ENCODE data around the gene SLITRK5. TPM values are rescaled to one million over a fixed set of nuclear protein-coding genes. Genes with fewer than 3 reads are reported as not detected.

SLITRK5 gene
- total RNA-seq, 3 donors from 2014 or later (not counting 1 experiment from before 2014, with no cell fraction given) = 0.02 to 0.10 (median 0.07) TPM

GRCh38 chr13:87671753-87672605 lies 808 bp downstream of the SLITRK5 start:
- Mint-ChIP-seq H3K27me3 (ENCODE audit: low read depth in 2 of 2) (peaks cover 24 to 45% of the 10 kb centered on the region in 2 donors), H3K27ac (peak overlapping the region in 1 of 2 donors; percentile 69), H3K9me3 (no peaks in the 10 kb centered on the region), H3K4me1 (peaks cover 32 to 33% of the 10 kb centered on the region in 2 donors), H3K4me3 (peak overlapping the region; percentile 92), H3K36me3 (no peaks in the 10 kb centered on the region)
- DNase-seq (no peak), ATAC-seq (peak in 2 of 3 donors; percentile 1 to 12)
- TF ChIP-seq CTCF (IDR thresholded peaks at IDR 0.05) = no peak
- peak overlapping the region; percentile 61 for H3K4me3 ChIP-seq (ENCODE audit: low read length)
- H3K9me3 ChIP-seq (ENCODE audit: control insufficient read depth, insufficient read depth, low read length) = peaks cover 18% of the 10 kb centered on the region
- intact Hi-C loops (cut with micrococcal nuclease) = loop anchor here (10.0 kb wide), 1 partner anchor 1393 kb away; no protein-coding TSS in a partner anchor
- no peak overlapping the region for H3K27ac ChIP-seq (ENCODE audit: low read length)
- WGBS (ENCODE audit: insufficient coverage) = 3% methylated on average over 87 of the region's 89 CpGs
- no peaks in the 10 kb centered on the region for H3K36me3 ChIP-seq (ENCODE audit: control insufficient read depth, insufficient read depth, low read length)
- H3K4me1 ChIP-seq (ENCODE audit: control insufficient read depth, insufficient read depth, low read length) = peaks cover 42% of the 10 kb centered on the region
- peaks cover 61% of the 10 kb centered on the region for H3K27me3 ChIP-seq (ENCODE audit: control insufficient read depth, insufficient read depth, low read length)

GRCh38 chr13:87674247-87674738 lies 3.1 kb downstream of the SLITRK5 start:
- Mint-ChIP-seq H3K36me3 (no peaks in the 10 kb centered on the region), H3K4me3 (peak overlapping the region; percentile 78), H3K27me3 (ENCODE audit: low read depth in 2 of 2) (peaks cover 20 to 51% of the 10 kb centered on the region in 2 donors), H3K27ac (no peak overlapping the region), H3K9me3 (no peaks in the 10 kb centered on the region), H3K4me1 (peaks cover 46 to 48% of the 10 kb centered on the region in 2 donors)
- 4% methylated on average over 26 of the region's 27 CpGs for WGBS (ENCODE audit: insufficient coverage)
- peaks cover 60% of the 10 kb centered on the region for H3K27me3 ChIP-seq (ENCODE audit: control insufficient read depth, insufficient read depth, low read length)
- H3K27ac ChIP-seq (ENCODE audit: low read length) = no peak overlapping the region
- DNase-seq = no peak
- TF ChIP-seq CTCF (IDR thresholded peaks at IDR 0.05) = no peak
- intact Hi-C loops (cut with micrococcal nuclease) = loop anchor here (10.0 kb wide), 1 partner anchor 1391 kb away; no protein-coding TSS in a partner anchor
- peaks cover 20% of the 10 kb centered on the region for H3K9me3 ChIP-seq (ENCODE audit: control insufficient read depth, insufficient read depth, low read length)
- no peak overlapping the region for H3K4me3 ChIP-seq (ENCODE audit: low read length)
- peaks cover 52% of the 10 kb centered on the region for H3K4me1 ChIP-seq (ENCODE audit: control insufficient read depth, insufficient read depth, low read length)
- no peaks in the 10 kb centered on the region for H3K36me3 ChIP-seq (ENCODE audit: control insufficient read depth, insufficient read depth, low read length)
- no peak for ATAC-seq

- Histone ChIP-seq H3K4me3 (ENCODE audit: low read length) (no peak overlapping the region), H3K27me3 (ENCODE audit: control insufficient read depth, insufficient read depth, low read length) (peaks cover 58% of the 10 kb centered on the region), H3K36me3 (ENCODE audit: control insufficient read depth, insufficient read depth, low read length) (no peaks in the 10 kb centered on the region), H3K27ac (ENCODE audit: low read length) (no peak overlapping the region), H3K9me3 (ENCODE audit: control insufficient read depth, insufficient read depth, low read length) (peaks cover 20% of the 10 kb centered on the region), H3K4me1 (ENCODE audit: control insufficient read depth, insufficient read depth, low read length) (peaks cover 51% of the 10 kb centered on the region)
- H3K4me1 Mint-ChIP-seq = peaks cover 43 to 46% of the 10 kb centered on the region in 2 donors
- no peaks in the 10 kb centered on the region for H3K9me3 Mint-ChIP-seq
- intact Hi-C loops (cut with micrococcal nuclease) = loop anchor here (10.0 kb wide), 1 partner anchor 1389 kb away; no protein-coding TSS in a partner anchor
- H3K4me3 Mint-ChIP-seq = no peak overlapping the region
- ATAC-seq (no peak), DNase-seq (no peak)
- H3K27me3 Mint-ChIP-seq (ENCODE audit: low read depth in 2 of 2) = peaks cover 20 to 49% of the 10 kb centered on the region in 2 donors
- 79% methylated on average over 10 of the region's 10 CpGs for WGBS (ENCODE audit: insufficient coverage)
- no peak overlapping the region for H3K27ac Mint-ChIP-seq
- H3K36me3 Mint-ChIP-seq = no peaks in the 10 kb centered on the region
- TF ChIP-seq CTCF (IDR thresholded peaks at IDR 0.05) = no peak
Measured at GRCh38 chr13:87675851-87676250, 4.7 kb downstream of the SLITRK5 start.

All from natural killer cell (primary cell).